Esophagus squamous epithelium (tissue), 4 donors: ENCODE measurements around the gene ZNF345.

Experiments
- CTCF ChIP-seq, 6 experiments: fragments of 450-650 bp in 4 of 6; fragments of 200-600 bp in 2 of 6; sonication (generic) in 2 of 6; IDR thresholded peaks; one replicate each; pipeline ENCODE4 v1.5.1; 2016 to 2019; ENCODE audit warnings: antibody characterized with exemption in 6 of 6, mild to moderate bottlenecking in 4 of 6, moderate library complexity in 4 of 6
- POLR2A ChIP-seq, 4 donors: fragments of 450-650 bp; IDR thresholded peaks; one replicate each; pipeline ENCODE4 v1.6.1; 2017; ENCODE audit warnings: antibody characterized with exemption in 4 of 4, mild to moderate bottlenecking in 4 of 4, moderate library complexity in 3 of 4

GRCh38 chr19:36838784-36839324 is 11.8 kb upstream of the ZNF345 start:
- TF ChIP-seq CTCF (IDR thresholded peaks at IDR 0.05) (no peak), POLR2A (IDR thresholded peaks at IDR 0.05) (no peak)
